Ovary (tissue), 9 donors: ENCODE data around the gene PIBF1. TPM values are rescaled to one million over a fixed set of nuclear protein-coding genes. Genes with fewer than 3 reads are reported as not detected.
"Not testable (repeated sequence)": the region's sequence is repeated elsewhere in the genome, so short reads cannot be mapped to it uniquely, and the experiment has no call there.

Source experiments
- DNase-seq, 5 donors: peaks; one replicate each; pipeline ENCODE4 v3.0.0-alpha.2; 2019 to 2020
- H3K27ac ChIP-seq, 2 donors: fragments of 200-600 bp; one replicate each; pipeline versions ENCODE4 v1.5.1 to v1.8.0; 2019 to 2022
- H3K27me3 ChIP-seq: fragments of 200-600 bp; one replicate; pipeline ENCODE4 v1.8.0; 2022
- H3K36me3 ChIP-seq: fragments of 200-600 bp; sonication (generic); one replicate; pipeline ENCODE4 v1.5.1; 2019
- H3K4me1 ChIP-seq: one replicate; pipeline ENCODE4 v1.8.1; 2013; ENCODE audit warnings: mild to moderate bottlenecking, moderate library complexity; ENCODE audit not compliant: insufficient read depth
- H3K4me3 ChIP-seq: fragments of 200-600 bp; sonication (generic); one replicate; pipeline ENCODE4 v1.5.1; 2017
- H3K9me3 ChIP-seq, 2 donors: fragments of 200-600 bp in 1 of 2; sonication (generic) in 1 of 2; one replicate each; pipeline versions ENCODE4 v1.5.1 to v1.8.1; 2013 to 2019; ENCODE audit warnings: mild to moderate bottlenecking in 1 of 2, moderate library complexity in 1 of 2
- EP300 ChIP-seq: sonication (generic); formaldehyde crosslinking; IDR thresholded peaks from one replicate; pipeline ENCODE4 v1.6.1; 2017; ENCODE audit warnings: antibody characterized with exemption
- POLR2A ChIP-seq: fragments of 450-650 bp; IDR thresholded peaks from one replicate; pipeline ENCODE4 v1.6.1; 2017; ENCODE audit warnings: antibody characterized with exemption, mild to moderate bottlenecking, moderate library complexity
- WGBS, 3 donors: extraction: QIAGEN DNeasy Blood & Tissue Kit in 1 of 3; methylation state at CpG; one replicate each; pipeline versions ENCODE4 v1.1.5 to v1.1.7; 2013 to 2017; 5-methylcytosine and 5-hydroxymethylcytosine counted together
- intact Hi-C, 4 donors: fragments of 100-400 bp; cut with DNase I; formaldehyde crosslinking; loops; one replicate each; pipeline versions ENCODE4 v1.11.0 to v1.15.1; 2022 to 2023
- polyA plus RNA-seq, 2 donors: library from polyadenylated mRNA; stranded (reverse); fragments of 200-250 nt in 1 of 2; fragments of 350-450 nt in 1 of 2; fragmentation: Illumina TruSeq in 1 of 2; extraction: RNeasy Lipid Tissue Mini Kit (QIAGEN cat#74804) in 1 of 2; gene quantifications; one replicate each; pipeline ENCODE4 v1.2.3, GENCODE V29; 2013 to 2014
- total RNA-seq, 7 donors: library from RNA; depleted of rRNA in 2 of 7; stranded (reverse); fragments of >200 nt in 2 of 7; fragmentation: NEBNext Ultra II Directional in 3 of 7; extraction: Animal tissue kit (Norgen Biotek cat#: 25700) in 3 of 7; gene quantifications; one replicate each; pipeline versions ENCODE4 v1.1.0 to v1.2.4, GENCODE V29; 2016 to 2023
- TF ChIP-seq, protein P1 (sequence below), 3 donors: fragments of 450-650 bp in 2 of 3; fragments of 200-600 bp in 1 of 3; IDR thresholded peaks; one replicate each; pipeline versions ENCODE4 v1.5.1 to v1.8.0; 2016 to 2022; ENCODE audit warnings: antibody characterized with exemption in 3 of 3, mild to moderate bottlenecking in 1 of 3
- donor health status: DM: no; HTN: no; CAD: no; lungs with moderate emphysema.
- donor health status: DM: no; HTN: no; CAD: no.
- donor health status: Bipolar disorder and iron deficiency.
- donor health status: DM: yes; HTN: yes; CAD: no.
- donor health status: DM: no; HTN: no; CAD: no.
- donor health status: DM: yes; HTN: yes; CAD: no.

PIBF1 gene
- total and polyA plus RNA-seq, 9 donors, result 9.8 to 45.7 (median 22.0) TPM

DNA sequence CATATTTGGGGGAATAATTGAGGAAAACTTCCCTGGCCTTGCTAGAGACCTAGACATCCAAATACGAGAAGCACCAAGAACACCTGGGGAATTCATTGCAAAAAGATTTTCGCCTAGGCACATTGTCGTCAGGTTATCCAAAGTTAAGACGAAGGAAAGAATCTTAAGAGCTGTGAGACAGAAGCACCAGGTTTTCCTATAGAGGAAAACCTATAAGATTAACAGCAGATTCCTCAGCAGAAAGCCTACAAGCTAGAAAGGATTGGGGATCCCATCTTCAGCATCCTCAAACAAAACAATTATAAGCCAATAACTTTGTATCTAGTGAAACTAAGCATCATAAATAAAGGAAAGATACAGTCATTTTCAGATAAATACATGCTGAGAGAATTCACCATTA lies 114.9 kb downstream of the PIBF1 start:
- Histone ChIP-seq H3K27ac (no peak overlapping the region), H3K27me3 (no peaks in the 10 kb centered on the region), H3K36me3 (no peaks in the 10 kb centered on the region), H3K4me1 (no peaks in the 10 kb centered on the region), H3K4me3 (no peak overlapping the region), H3K9me3 (no peaks in the 10 kb centered on the region)
- TF ChIP-seq POLR2A (no peak), EP300 (no peak)
- TF ChIP-seq, protein P1, sequence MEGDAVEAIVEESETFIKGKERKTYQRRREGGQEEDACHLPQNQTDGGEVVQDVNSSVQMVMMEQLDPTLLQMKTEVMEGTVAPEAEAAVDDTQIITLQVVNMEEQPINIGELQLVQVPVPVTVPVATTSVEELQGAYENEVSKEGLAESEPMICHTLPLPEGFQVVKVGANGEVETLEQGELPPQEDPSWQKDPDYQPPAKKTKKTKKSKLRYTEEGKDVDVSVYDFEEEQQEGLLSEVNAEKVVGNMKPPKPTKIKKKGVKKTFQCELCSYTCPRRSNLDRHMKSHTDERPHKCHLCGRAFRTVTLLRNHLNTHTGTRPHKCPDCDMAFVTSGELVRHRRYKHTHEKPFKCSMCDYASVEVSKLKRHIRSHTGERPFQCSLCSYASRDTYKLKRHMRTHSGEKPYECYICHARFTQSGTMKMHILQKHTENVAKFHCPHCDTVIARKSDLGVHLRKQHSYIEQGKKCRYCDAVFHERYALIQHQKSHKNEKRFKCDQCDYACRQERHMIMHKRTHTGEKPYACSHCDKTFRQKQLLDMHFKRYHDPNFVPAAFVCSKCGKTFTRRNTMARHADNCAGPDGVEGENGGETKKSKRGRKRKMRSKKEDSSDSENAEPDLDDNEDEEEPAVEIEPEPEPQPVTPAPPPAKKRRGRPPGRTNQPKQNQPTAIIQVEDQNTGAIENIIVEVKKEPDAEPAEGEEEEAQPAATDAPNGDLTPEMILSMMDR (IDR thresholded peaks at IDR 0.05), result no peak
- no peak for DNase-seq
- WGBS, 3 donors, result 96 to 100% (median 96%) methylated on average over 4 of the region's 4 CpGs
- intact Hi-C loops, result no loop called here

DNA sequence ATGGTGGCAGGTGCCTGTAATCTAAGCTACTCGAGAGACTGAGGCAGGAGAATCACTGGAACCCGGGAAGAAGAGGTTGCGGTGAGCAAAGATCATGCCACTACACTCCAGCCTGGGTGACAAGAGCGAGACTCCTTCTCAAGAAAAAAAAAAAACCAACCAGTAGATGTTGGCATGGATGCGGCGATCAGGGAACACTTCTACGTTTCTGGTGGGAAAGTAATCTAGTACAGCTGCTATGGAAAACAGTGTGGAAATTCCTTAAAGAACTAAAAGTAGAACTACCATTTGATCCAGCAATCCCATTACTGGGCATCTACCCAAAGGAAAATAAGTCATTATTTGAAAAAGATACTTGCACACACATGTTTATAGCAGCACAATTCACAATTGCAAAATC lies 119.6 kb downstream of the PIBF1 start:
- H3K27me3 ChIP-seq, H3K4me1 ChIP-seq, H3K4me3 ChIP-seq, H3K9me3 ChIP-seq, DNase-seq, intact Hi-C loops, H3K27ac ChIP-seq, H3K36me3 ChIP-seq: not testable (repeated sequence)
- WGBS, 3 donors, result 71 to 87% (median 81%) methylated on average over 7 of the region's 7 CpGs

DNA sequence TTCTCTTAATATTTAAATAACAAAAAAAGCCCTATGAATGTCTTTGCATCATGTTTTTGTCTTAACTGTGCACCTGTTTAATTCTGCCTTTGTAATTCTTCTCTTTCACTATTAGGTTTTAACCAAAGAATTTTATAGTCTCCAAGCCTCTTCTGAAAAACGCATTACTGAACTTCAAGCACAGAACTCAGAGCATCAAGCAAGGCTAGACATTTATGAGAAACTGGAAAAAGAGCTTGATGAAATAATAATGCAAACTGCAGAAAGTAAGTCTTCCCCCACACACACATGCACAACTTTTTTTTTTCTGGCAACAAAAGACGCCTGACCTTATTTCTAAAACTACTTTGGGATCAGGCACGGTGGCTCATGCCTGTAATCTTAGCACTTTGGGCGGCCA lies 126.5 kb downstream of the PIBF1 start:
- no peaks in the 10 kb centered on the region for H3K36me3 ChIP-seq

DNA sequence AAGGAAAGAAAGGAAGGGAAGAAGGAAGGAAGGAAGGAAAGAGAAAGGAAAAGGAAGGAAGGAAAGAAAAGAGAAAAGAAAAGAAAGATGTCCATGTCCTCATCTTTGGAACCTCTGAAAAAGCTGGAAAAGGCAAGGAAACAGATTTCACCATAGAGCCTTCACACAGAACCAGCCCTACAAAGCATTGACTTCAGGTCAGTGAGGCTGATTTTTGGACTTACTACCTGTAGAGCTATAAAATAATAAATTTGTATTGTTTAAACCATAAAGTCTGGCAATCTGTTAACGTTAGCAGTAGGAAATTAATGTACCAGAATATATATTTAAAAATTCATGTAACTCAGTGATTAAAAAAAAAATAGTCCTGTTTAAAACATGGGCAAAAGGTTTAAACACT lies 130.0 kb downstream of the PIBF1 start:
- Histone ChIP-seq H3K4me3 (no peak overlapping the region), H3K27ac (no peak overlapping the region), H3K4me1 (no peaks in the 10 kb centered on the region), H3K9me3 (no peaks in the 10 kb centered on the region), H3K36me3 (no peaks in the 10 kb centered on the region), H3K27me3 (no peaks in the 10 kb centered on the region)
- no peak for DNase-seq
- TF ChIP-seq EP300 (no peak), POLR2A (no peak)
- TF ChIP-seq, protein P1 (IDR thresholded peaks at IDR 0.05), result no peak
- 86 to 98% (median 95%) methylated on average over 1 of the region's 1 CpG for WGBS, 3 donors
- intact Hi-C loops, result no loop called here

More for the DNA sequence above, 126.5 kb downstream of the PIBF1 start:
- intact Hi-C loops, result no loop called here
- WGBS, 3 donors, result 95 to 97% (median 96%) methylated on average over 4 of the region's 4 CpGs
- TF ChIP-seq, protein P1 (IDR thresholded peaks at IDR 0.05), result no peak
- TF ChIP-seq POLR2A (no peak), EP300 (no peak)
- H3K4me3 ChIP-seq, result no peak overlapping the region
- no peaks in the 10 kb centered on the region for H3K9me3 ChIP-seq
- no peak overlapping the region for H3K27ac ChIP-seq
- H3K4me1 ChIP-seq, result no peaks in the 10 kb centered on the region
- no peaks in the 10 kb centered on the region for H3K27me3 ChIP-seq
- no peak for DNase-seq

DNA sequence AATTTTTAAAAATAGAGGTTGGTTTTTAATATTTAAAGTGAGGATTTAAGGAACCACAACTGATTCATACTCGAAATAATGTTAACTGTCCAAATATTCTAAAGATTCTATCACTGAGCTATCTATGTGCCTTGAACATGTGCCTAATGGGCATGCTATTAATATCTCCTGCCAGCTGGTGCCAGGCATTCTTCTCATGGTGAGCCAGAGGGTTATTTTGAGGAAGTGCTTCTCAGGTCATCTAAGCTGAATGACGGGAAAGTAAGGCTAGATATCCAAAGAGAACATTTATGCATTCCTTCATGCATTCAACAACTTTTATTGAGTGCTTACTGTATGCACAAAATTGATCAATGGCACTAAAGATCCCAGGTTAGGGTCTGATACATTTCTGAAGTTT lies 138.2 kb downstream of the PIBF1 start:
- Histone ChIP-seq H3K27ac (no peak overlapping the region), H3K27me3 (no peaks in the 10 kb centered on the region), H3K4me1 (no peaks in the 10 kb centered on the region), H3K9me3 (no peaks in the 10 kb centered on the region), H3K4me3 (no peak overlapping the region), H3K36me3 (no peaks in the 10 kb centered on the region)
- DNase-seq, result no peak
- TF ChIP-seq EP300 (no peak), POLR2A (no peak)
- TF ChIP-seq, protein P1 (IDR thresholded peaks at IDR 0.05), result no peak
- intact Hi-C loops, result no loop called here
- WGBS, 3 donors, result 40 to 42% (median 41%) methylated on average over 2 of the region's 2 CpGs
